Osteocyte (in vitro differentiated cells): Measurements from ENCODE around the gene SLC13A5. TPM values are rescaled to one million over a fixed set of nuclear protein-coding genes. Genes with fewer than 3 reads are reported as not detected.

Source experiments
- DNase-seq: peaks from one replicate; pipeline ENCODE4 v3.0.0; 2021; ENCODE audit warnings: mixed read lengths; ENCODE audit not compliant: unreplicated experiment; ENCODE audit errors: extremely low spot score
- H3K27ac Mint-ChIP-seq: one replicate; pipeline ENCODE4 v1.8.0; 2021; ENCODE audit warnings: mild to moderate bottlenecking, mixed read lengths; ENCODE audit not compliant: unreplicated experiment
- H3K27me3 Mint-ChIP-seq: one replicate; pipeline ENCODE4 v1.8.0; 2021; ENCODE audit warnings: mixed read lengths; ENCODE audit not compliant: unreplicated experiment
- H3K36me3 Mint-ChIP-seq: one replicate; pipeline ENCODE4 v1.8.0; 2021; ENCODE audit warnings: mixed read lengths; ENCODE audit not compliant: unreplicated experiment
- H3K4me1 Mint-ChIP-seq: one replicate; pipeline ENCODE4 v1.8.0; 2021; ENCODE audit warnings: mixed read lengths; ENCODE audit not compliant: unreplicated experiment
- H3K4me3 Mint-ChIP-seq: one replicate; pipeline ENCODE4 v1.8.0; 2021; ENCODE audit warnings: mild to moderate bottlenecking, moderate library complexity, mixed read lengths; ENCODE audit not compliant: unreplicated experiment
- H3K9me3 Mint-ChIP-seq: one replicate; pipeline ENCODE4 v1.8.0; 2021; ENCODE audit warnings: mixed read lengths; ENCODE audit not compliant: unreplicated experiment
- CTCF ChIP-seq: fragments of 200-600 bp; sonication (generic); IDR thresholded peaks from 2 replicates; pipeline ENCODE4 v1.5.0; 2021; ENCODE audit warnings: antibody characterized with exemption, mild to moderate bottlenecking, moderate library complexity
- total RNA-seq: library from RNA; stranded (reverse); gene quantifications from 2 replicates; pipeline ENCODE4 v1.2.1, GENCODE V29; 2021

SLC13A5 gene
- total RNA-seq, 1 donor from 2014 or later = not detected

DNA sequence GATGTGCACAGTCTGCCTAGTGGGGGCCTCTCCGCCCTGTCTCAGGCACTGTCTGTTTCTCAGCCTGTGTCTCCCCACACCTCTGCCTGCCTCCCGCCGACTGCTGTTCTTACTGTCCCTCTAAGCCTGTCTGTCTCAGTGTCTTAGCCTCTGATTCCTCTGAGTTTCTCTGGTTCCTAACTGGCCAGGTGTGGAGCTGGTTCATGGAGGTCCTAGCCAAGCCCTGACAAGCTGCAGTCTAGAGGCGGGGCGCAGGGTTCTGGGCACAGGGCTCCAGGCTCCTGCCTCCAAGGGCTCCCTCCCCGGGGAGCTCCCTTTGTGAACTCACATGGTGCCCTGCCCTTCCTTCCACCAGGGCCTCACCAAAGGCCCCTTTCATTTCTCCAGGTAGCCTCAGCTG lies 42.2 kb downstream of the SLC13A5 start:
- no peaks in the 10 kb centered on the region for H3K4me1 Mint-ChIP-seq
- no peak for DNase-seq
- no peaks in the 10 kb centered on the region for H3K9me3 Mint-ChIP-seq
- no peak overlapping the region for H3K27ac Mint-ChIP-seq
- no peak for TF ChIP-seq CTCF
- no peak overlapping the region for H3K4me3 Mint-ChIP-seq
- H3K27me3 Mint-ChIP-seq = peaks cover 16% of the 10 kb centered on the region
- no peaks in the 10 kb centered on the region for H3K36me3 Mint-ChIP-seq

GRCh38 chr17:6670571-6670970 lies 42.6 kb downstream of the SLC13A5 start:
- no peak for DNase-seq
- H3K27me3 Mint-ChIP-seq = peaks cover 16% of the 10 kb centered on the region
- no peaks in the 10 kb centered on the region for H3K9me3 Mint-ChIP-seq
- TF ChIP-seq CTCF = no peak
- H3K36me3 Mint-ChIP-seq = no peaks in the 10 kb centered on the region
- no peak overlapping the region for H3K4me3 Mint-ChIP-seq
- H3K4me1 Mint-ChIP-seq = no peaks in the 10 kb centered on the region
- H3K27ac Mint-ChIP-seq = no peak overlapping the region

- Mint-ChIP-seq H3K4me1 (no peaks in the 10 kb centered on the region), H3K36me3 (no peaks in the 10 kb centered on the region), H3K27me3 (peaks cover 16% of the 10 kb centered on the region), H3K27ac (no peak overlapping the region), H3K4me3 (no peak overlapping the region), H3K9me3 (no peaks in the 10 kb centered on the region)
- DNase-seq = no peak
- no peak for TF ChIP-seq CTCF
Measured at GRCh38 chr17:6669479-6670212, 43.5 kb downstream of the SLC13A5 start.

DNA sequence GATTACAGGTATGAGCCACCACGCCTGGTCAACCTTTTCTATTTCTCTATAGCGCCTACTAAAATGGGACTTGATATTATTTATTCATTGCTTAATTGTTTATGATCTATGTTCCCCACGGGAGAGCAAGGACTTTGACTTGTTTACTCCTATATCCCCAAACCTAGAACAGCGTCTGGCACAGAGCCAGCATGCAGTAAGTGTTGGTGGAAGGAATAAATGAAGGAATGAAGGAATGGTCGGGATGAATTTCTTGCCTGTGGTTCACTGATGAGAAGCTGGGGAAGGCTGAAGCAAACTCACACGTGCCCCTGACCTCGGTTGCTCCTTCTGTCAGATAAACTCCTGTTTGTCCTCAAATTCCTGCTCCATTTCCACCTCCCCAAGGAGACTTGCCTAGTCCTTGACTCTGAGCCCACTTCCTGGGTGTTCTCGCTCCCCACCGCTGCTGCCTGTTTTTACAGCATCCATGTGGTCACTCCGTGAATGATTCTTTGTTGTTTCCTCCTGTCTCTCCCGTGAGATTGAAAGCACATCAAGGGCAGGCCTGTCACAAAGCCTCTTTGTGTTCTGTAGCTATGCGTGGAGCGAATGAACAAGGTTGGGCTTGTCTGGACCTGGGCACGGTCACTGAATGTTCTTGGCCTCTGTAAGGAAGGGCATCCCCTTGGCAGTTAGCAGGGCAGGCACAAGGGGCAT lies 44.3 kb downstream of the SLC13A5 start:
- Mint-ChIP-seq H3K9me3 (no peaks in the 10 kb centered on the region), H3K27me3 (peaks cover 20% of the 10 kb centered on the region), H3K27ac (no peak overlapping the region), H3K4me3 (no peak overlapping the region), H3K36me3 (no peaks in the 10 kb centered on the region), H3K4me1 (no peaks in the 10 kb centered on the region)
- no peak for DNase-seq
- TF ChIP-seq CTCF = no peak

DNA sequence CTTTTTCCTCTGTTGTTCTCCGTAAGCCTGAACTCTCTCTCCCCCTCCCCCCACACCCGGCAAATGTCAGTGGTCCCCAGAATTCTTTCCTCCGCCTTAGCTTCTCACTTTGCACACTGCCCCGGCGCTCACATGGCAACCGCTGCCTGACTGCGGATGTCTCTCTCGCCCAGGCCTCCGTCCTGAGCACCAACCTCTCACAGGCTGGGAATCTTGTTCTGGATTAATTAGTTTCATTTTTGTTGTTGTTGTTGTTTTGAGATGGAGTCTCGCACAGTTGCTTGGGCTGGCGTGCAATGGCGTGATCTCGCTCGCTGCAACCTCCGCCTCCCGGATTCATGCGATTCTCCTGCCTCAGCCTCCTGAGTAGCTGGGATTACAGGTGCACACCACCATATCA lies 45.0 kb downstream of the SLC13A5 start:
- Mint-ChIP-seq H3K4me1 (no peaks in the 10 kb centered on the region), H3K27me3 (peaks cover 20% of the 10 kb centered on the region), H3K27ac (no peak overlapping the region), H3K9me3 (no peaks in the 10 kb centered on the region), H3K36me3 (no peaks in the 10 kb centered on the region), H3K4me3 (no peak overlapping the region)
- TF ChIP-seq CTCF = no peak
- DNase-seq = no peak
